ENCODE measurements around the gene CASTOR1. TPM values are rescaled to one million over a fixed set of nuclear protein-coding genes. Genes with fewer than 3 reads are reported as not detected.
"Not testable (repeated sequence)": the region's sequence is repeated elsewhere in the genome, so short reads cannot be mapped to it uniquely, and the experiment has no call there.

Gene CASTOR1
- 10 to 100 TPM; 19.2 to 19.5 TPM for total RNA-seq
- 8.4 TPM for polyA plus RNA-seq (2013, experiment 1 of 2)
- polyA plus RNA-seq (2013, experiment 2 of 2): 10.1 TPM
- long read RNA-seq, experiment 1, transcript CASTOR1-202 (9 exons, 1,623 nt): major isoform, 7 of 8 reads
- long read RNA-seq, experiment 1, partial matches to known transcripts: 0 of 8 reads
- long read RNA-seq, experiment 1, other reads (novel, unspliced or antisense): 1 of 8 reads
- long read RNA-seq, experiment 2, transcript CASTOR1-202 (9 exons, 1,623 nt): major isoform, 35 of 46 reads
- long read RNA-seq, experiment 2, partial matches to known transcripts: 0 of 46 reads
- long read RNA-seq, experiment 2, other reads (novel, unspliced or antisense): 9 of 46 reads
- long read RNA-seq, experiment 3, transcript CASTOR1-202 (9 exons, 1,623 nt): major isoform, 48 of 55 reads
- long read RNA-seq, experiment 3, partial matches to known transcripts: 3 of 55 reads
- long read RNA-seq, experiment 3, other reads (novel, unspliced or antisense): 2 of 55 reads
- long read RNA-seq, experiment 4, partial matches to known transcripts: 26 of 28 reads
- long read RNA-seq, experiment 4, other reads (novel, unspliced or antisense): 0 of 28 reads

DNA sequence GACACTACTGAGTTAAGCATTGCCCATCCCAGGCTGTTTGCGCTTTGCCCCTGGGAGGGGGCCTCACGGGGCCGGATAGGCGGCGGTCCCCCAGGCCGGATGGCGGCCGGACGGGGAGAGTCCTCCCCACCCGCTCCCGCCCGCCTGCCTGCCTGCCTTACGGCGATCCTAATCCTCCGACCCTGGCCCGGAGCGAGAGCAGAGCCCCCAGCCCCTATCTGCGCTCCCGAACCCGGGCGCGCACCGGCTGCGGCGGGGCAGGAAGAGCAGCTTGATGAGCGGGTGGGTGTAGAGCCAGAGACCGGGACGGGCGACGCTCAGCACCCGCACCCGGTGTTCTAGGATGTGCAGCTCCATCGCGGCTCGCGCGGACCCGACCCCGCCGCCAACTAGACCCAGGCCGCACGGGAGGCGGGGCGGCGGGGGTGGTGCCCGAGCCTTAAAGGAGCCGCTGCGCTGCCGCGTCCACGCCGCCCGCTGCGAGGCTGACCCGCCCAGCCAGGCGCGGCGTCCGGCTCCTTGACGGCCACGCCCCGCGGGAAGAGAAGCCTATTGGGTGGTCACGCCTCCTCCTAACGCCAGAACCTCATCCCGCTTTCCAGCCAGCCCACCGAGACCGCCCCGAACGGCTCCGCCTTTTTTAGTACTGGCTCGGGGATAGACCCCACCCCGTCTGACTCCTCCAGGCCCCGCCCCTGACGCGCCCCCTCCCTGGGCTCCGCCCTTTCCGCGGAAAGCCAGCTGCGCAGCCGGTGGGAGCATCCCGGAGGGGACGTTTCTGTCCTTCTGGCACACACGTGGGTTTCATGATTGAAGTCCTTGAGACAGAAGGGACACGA lies at the start of gene CASTOR1:
Gene CASTOR1 (minus strand): TSS at position 365 of the 839 bp plus-strand sequence. CDS start 8 bp downstream, at position 357.
- Mint-ChIP-seq H3K27me3 (ENCODE audit: insufficient read depth) (no peaks in the 10 kb centered on the region), H3K4me1 (peaks cover 10% of the 10 kb centered on the region), H3K4me3 (peak within 1 kb of the TSS; percentile 63), H3K27ac (peak within 1 kb of the TSS; percentile 93), H3K36me3 (ENCODE audit: low read depth) (peaks cover 18% of the 10 kb centered on the region), H3K9me3 (no peaks in the 10 kb centered on the region)
- Histone ChIP-seq H3K27me3 (ENCODE audit: control insufficient read depth, insufficient read depth, low read length, poor library complexity, severe bottlenecking) (no peaks in the 10 kb centered on the region), H3K4me1 (ENCODE audit: control insufficient read depth, insufficient read depth, low read length) (peaks cover 10% of the 10 kb centered on the region), H3K36me3 (ENCODE audit: control insufficient read depth, insufficient read depth, low read length) (peaks cover 12% of the 10 kb centered on the region), H3K27ac (ENCODE audit: low read depth, low read length) (peak within 1 kb of the TSS; percentile 22), H3K9ac (ENCODE audit: extremely low read depth, low read length, poor library complexity, severe bottlenecking) (peak within 1 kb of the TSS; percentile 59), H3K9me3 (ENCODE audit: control insufficient read depth, low read length) (no peaks in the 10 kb centered on the region), H3K4me3 (ENCODE audit: low read length) (peak within 1 kb of the TSS; percentile 86)
- WGBS, 2 experiments (ENCODE audit: insufficient coverage in 1 of 2, insufficient read length in 1 of 2): 0 to 1% methylated on average over 35 to 85 of the region's 85 CpGs
- TF ChIP-seq, protein P1, sequence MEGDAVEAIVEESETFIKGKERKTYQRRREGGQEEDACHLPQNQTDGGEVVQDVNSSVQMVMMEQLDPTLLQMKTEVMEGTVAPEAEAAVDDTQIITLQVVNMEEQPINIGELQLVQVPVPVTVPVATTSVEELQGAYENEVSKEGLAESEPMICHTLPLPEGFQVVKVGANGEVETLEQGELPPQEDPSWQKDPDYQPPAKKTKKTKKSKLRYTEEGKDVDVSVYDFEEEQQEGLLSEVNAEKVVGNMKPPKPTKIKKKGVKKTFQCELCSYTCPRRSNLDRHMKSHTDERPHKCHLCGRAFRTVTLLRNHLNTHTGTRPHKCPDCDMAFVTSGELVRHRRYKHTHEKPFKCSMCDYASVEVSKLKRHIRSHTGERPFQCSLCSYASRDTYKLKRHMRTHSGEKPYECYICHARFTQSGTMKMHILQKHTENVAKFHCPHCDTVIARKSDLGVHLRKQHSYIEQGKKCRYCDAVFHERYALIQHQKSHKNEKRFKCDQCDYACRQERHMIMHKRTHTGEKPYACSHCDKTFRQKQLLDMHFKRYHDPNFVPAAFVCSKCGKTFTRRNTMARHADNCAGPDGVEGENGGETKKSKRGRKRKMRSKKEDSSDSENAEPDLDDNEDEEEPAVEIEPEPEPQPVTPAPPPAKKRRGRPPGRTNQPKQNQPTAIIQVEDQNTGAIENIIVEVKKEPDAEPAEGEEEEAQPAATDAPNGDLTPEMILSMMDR (conservative IDR thresholded peaks at IDR 0.05): no peak
- DNase-seq: peak; percentile 99

DNA sequence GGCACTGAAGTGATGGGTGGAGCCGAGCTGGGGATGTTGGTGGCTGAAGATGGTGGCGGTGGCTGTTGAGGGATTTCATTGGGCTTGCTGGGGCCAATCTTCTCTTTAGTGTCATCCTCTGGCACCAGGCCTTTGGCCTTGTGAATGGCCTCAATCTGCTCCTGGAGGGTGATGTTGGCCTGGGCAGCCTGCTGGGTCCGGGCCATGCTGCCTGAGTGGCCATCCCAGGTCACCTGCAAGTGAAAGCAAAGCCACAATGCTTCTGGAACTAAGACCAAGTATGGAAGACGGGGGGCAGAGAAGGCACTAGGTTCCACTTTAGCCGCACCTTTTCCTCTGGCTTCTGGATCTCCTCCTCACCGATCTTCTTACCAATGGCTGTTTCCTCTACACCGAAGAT lies 49.5 kb upstream of the CASTOR1 start:
- Mint-ChIP-seq H3K4me3 (no peak overlapping the region), H3K4me1 (no peaks in the 10 kb centered on the region), H3K27ac (no peak overlapping the region), H3K36me3 (ENCODE audit: low read depth) (peaks cover 95% of the 10 kb centered on the region), H3K9me3 (no peaks in the 10 kb centered on the region), H3K27me3 (ENCODE audit: insufficient read depth) (no peaks in the 10 kb centered on the region)
- H3K27me3 ChIP-seq (ENCODE audit: control insufficient read depth, insufficient read depth, low read length, poor library complexity, severe bottlenecking): no peaks in the 10 kb centered on the region
- H3K4me1 ChIP-seq (ENCODE audit: control insufficient read depth, insufficient read depth, low read length): no peaks in the 10 kb centered on the region
- TF ChIP-seq, protein P1 (conservative IDR thresholded peaks at IDR 0.05): no peak
- H3K27ac ChIP-seq (ENCODE audit: low read depth, low read length): no peak overlapping the region
- 89 to 94% methylated on average over 4 to 7 of the region's 7 CpGs for WGBS, 2 experiments (ENCODE audit: insufficient coverage in 1 of 2, insufficient read length in 1 of 2)
- H3K9ac ChIP-seq (ENCODE audit: extremely low read depth, low read length, poor library complexity, severe bottlenecking): no peak overlapping the region
- H3K9me3 ChIP-seq (ENCODE audit: control insufficient read depth, low read length): no peaks in the 10 kb centered on the region
- no peak overlapping the region for H3K4me3 ChIP-seq (ENCODE audit: low read length)
- no peak for DNase-seq
- peaks cover 89% of the 10 kb centered on the region for H3K36me3 ChIP-seq (ENCODE audit: control insufficient read depth, insufficient read depth, low read length)

DNA sequence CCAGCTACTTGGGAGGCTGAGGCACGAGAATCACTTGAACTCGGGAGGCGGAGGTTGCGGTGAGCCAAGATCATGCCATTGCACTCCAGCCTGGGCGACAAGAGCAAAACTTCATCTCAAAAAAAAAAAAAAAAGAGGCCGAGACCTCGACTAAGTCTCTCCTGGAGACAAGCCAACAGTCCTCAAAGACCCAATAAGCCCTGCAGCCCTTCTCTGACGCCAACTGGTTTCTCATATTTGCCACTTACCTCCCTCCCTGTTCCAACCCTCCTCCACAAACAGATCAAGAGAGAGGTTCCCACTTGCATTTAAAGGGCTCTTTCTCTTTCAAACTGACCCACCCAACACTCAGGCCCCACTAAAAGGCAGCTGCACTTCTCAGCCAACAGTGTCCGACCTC lies 49.0 kb upstream of the CASTOR1 start:
- peaks cover 96% of the 10 kb centered on the region for H3K36me3 Mint-ChIP-seq (ENCODE audit: low read depth)
- H3K9me3 Mint-ChIP-seq; H3K27ac ChIP-seq (ENCODE audit: low read depth, low read length); H3K4me1 Mint-ChIP-seq; H3K4me1 ChIP-seq (ENCODE audit: control insufficient read depth, insufficient read depth, low read length); H3K27me3 Mint-ChIP-seq (ENCODE audit: insufficient read depth); H3K4me3 ChIP-seq (ENCODE audit: low read length); H3K27ac Mint-ChIP-seq; H3K9me3 ChIP-seq (ENCODE audit: control insufficient read depth, low read length); H3K9ac ChIP-seq (ENCODE audit: extremely low read depth, low read length, poor library complexity, severe bottlenecking); H3K4me3 Mint-ChIP-seq; H3K27me3 ChIP-seq (ENCODE audit: control insufficient read depth, insufficient read depth, low read length, poor library complexity, severe bottlenecking); DNase-seq: not testable (repeated sequence)
- peaks cover 89% of the 10 kb centered on the region for H3K36me3 ChIP-seq (ENCODE audit: control insufficient read depth, insufficient read depth, low read length)
- 92% methylated on average over 9 of the region's 9 CpGs; no CpG with 5 or more reads in 1 of the 2 experiments for WGBS, 2 experiments (ENCODE audit: insufficient coverage in 1 of 2, insufficient read length in 1 of 2)

All from endodermal cell (in vitro differentiated cells).